Measurements from ENCODE around the gene ARG2.

ARG2 gene

DNA sequence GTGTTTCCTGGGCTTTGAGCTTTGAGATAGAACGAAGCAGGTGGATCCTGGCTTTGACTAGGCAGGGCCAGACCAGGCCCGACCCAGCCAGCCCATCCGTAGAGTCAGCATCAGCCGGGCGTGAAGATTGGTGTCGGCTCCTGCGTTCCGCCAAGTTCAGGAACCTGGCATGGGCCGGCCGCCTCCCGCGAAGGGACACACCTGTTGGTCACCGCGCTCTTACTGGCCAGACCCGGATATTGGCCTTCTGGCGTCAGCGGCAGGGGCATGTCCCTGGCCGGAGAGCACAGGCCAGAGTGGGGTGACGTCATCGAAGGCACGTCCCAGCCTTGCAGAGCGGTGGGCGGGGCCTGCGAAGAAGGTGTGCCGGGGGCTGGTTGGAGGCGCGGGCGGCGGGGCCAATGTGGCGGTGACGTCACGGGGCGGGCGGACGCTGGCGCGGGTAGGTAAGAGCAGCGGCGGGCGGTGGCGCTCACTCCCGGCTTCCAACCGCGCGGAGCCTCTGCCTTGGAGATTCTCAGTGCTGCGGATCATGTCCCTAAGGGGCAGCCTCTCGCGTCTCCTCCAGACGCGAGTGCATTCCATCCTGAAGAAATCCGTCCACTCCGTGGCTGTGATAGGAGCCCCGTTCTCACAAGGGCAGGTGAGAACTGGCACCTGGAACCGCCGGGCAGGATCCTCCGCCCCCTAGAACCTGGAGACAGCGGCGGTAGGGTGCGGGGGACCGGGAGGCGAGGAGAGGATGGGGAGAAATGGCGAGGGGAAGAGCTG lies at the start of gene ARG2:
ARG2 (plus strand) TSS at position 475 of the 771 bp plus-strand sequence; CDS start at position 533, 58 bp downstream.
- peak; percentile 94 for DNase-seq (ENCODE audit: low read depth)

GRCh38 chr14:67570453-67570852 lies 49.3 kb upstream of the ARG2 start:
- no peak for DNase-seq (ENCODE audit: low read depth)

- peak; percentile 55 for DNase-seq (ENCODE audit: low read depth)
These were observed 48.3 kb upstream of the ARG2 start for GRCh38 chr14:67571275-67571990.

DNA sequence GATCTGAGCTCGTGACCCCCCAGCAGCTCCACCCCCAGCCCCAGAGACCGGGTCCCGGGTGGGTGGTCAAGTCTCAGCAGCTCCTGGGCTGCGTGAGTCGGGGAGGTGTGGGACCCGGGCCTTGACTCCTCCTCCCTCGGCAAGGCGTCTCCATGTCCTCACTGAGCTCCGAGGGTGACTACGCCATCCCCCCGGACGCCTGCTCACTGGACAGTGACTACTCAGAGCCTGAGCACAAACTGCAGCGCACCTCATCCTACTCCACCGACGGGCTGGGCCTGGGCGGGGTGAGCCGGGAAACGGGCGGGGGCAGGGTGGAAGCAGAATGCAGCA lies 47.8 kb upstream of the ARG2 start:
- no peak for DNase-seq (ENCODE audit: low read depth)

GRCh38 chr14:67572608-67573007 lies 47.1 kb upstream of the ARG2 start:
- no peak for DNase-seq (ENCODE audit: low read depth)

- DNase-seq (ENCODE audit: low read depth): no peak
These were observed 46.3 kb upstream of the ARG2 start for GRCh38 chr14:67573228-67574010.

DNA sequence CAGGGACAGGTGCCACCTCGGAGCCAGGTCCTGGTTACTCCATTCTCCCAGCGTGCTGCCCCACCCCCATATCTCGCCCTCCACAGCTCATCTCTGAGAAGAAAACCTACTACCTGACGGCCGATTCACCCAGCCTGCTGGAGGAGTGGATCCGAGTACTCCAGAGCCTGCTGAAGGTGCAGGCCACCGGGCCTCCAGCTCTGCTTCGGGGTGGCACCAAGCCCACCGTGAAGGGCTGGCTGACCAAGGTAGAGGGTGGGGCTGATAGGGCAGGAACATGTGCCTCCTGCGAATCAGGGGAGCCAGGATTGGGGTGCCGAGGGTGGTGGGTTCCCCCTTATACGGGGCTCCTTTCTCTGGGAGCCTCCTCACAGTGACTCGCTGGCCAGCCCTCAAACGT lies 45.6 kb upstream of the ARG2 start:
- no peak for DNase-seq (ENCODE audit: low read depth)

DNA sequence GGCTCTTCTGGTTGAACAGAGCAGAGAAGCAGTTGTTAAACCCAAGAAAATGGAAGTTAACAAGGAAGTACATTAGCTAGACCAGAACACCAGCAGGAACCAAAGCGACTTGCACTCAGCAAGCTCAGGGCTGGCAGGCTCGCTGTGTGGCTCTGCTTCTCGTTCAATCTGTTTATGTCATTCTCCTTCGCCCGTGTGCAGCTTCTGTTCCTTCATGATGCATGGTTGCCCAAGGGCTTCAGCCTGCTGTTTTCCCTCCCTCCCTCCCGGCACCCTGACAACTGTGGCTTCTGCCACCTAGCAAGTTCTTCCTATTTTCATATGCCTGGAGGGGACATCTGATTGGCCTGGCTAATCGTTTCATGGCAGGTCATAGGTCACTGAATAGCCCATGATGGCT lies 44.9 kb upstream of the ARG2 start:
- no peak for DNase-seq (ENCODE audit: low read depth)

- DNase-seq (ENCODE audit: low read depth): no peak
These were observed 44.0 kb upstream of the ARG2 start for GRCh38 chr14:67575684-67576083.

GRCh38 chr14:67576216-67576955 lies 43.3 kb upstream of the ARG2 start:
- no peak for DNase-seq (ENCODE audit: low read depth)

DNA sequence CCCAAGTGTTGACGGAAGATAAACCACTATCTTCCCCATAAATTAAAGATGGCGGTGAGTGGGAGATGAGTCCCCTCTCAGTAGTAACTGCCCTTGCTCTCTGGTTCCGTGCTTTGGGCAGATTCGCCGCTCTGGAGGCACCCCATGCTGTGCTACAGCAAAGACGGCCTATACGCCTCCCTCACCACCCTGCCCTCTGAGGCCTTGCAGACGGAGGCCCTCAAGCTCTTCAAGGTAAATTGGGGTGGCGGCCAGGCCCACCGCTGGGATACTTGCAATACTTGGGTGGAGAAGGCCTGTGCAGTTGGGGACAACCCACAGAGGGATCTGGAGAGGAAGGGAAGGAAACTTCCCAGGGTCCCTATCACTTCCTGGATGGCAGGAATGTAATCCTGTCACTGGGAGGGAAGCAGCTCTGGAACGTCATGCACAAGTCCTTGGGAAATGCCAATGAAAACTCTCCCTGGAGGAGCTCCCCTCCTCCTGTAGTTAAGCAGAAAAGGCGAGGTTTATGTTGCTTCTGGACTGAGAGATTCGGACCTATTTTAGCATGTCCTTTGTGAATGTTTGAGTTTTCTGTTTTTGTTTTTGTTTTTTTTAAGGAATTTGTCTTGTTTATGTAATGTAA lies 42.4 kb upstream of the ARG2 start:
- no peak for DNase-seq (ENCODE audit: low read depth)

GRCh38 chr14:67577909-67578749 lies 41.6 kb upstream of the ARG2 start:
- DNase-seq (ENCODE audit: low read depth): no peak

DNA sequence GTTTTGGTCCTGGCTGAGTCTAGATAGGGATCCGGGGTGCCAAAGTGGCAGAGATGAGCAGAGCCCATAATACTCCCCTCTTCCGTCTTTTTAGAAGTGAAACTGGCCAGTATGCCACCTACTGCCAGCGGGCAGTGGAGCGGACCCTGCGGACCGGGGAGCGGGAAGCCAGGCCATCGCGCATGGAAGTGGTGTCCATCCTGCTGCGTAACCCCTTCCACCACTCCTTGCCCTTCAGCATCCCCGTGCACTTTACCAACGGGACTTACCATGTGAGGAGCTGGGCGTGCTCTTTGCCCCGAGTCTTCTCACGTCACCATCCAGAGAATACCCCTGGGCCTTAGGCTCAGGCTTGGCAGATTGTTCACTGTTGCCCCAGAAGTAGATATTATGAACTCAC lies 40.7 kb upstream of the ARG2 start:
- no peak for DNase-seq (ENCODE audit: low read depth)

- no peak for DNase-seq (ENCODE audit: low read depth)
These were observed 40.1 kb upstream of the ARG2 start for GRCh38 chr14:67579636-67580035.

DNA sequence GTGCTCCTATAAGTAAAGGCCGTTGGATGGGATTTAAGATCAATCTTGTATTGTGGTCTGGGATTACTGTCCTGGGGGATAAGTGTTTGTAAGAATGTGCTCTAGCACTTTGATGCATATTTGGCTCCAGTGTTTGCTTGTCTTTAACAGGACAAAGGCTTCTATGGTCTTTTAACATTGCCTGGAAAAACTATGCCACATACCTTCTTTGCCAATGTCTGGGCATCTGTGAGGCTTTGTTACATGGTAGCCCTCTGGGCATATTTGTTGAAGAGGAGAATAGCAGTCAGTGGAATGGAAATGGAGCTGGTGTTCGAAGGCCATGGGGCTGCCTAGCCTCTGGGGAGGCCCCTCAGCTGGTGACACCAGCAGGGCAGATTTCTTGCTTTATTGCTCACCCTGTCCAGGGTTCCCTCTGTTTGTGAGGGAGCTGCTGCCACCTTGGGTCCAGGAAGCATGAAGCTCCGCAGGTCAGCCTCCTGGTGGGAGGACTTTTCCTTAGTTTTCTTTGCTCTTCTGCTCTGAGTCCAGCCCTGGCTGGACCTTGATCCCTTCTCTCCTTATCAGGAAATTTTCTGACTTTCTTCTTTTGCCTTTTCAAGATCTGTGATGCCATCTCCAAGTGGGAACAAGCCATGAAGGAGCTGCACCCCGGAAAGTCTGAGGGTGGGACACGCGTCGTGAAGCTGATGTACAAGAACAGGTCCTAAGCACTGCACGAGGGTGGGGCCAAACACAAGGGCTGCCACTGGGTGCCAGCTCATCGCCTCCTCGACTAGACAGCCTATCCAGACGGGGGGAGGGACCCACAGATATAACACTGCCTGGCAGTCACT lies 39.2 kb upstream of the ARG2 start:
- no peak for DNase-seq (ENCODE audit: low read depth)

DNA sequence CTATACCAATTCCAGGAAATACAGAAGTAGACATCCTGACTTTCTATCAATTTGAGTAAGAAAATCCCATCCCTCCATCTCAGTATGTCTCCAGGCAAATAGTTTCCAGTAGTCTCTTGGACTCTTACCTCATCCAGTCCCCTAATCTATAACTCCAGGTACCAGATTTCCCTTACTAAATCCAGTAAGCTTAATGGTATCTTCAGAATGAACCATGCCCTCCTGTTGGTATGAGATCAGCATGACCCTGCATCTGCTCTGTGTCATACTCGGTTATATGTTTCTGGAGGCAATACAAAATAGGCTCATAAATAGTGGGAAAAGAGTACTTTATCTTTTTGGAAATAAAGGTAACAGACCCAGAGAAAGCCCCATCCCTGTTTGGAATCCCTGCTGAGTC lies 38.1 kb upstream of the ARG2 start:
- no peak for DNase-seq (ENCODE audit: low read depth)

- DNase-seq (ENCODE audit: low read depth): no peak
These were observed 37.7 kb upstream of the ARG2 start for GRCh38 chr14:67582061-67582460.

GRCh38 chr14:67583711-67584644 lies 35.7 kb upstream of the ARG2 start:
- DNase-seq (ENCODE audit: low read depth): peak; percentile 19

DNA sequence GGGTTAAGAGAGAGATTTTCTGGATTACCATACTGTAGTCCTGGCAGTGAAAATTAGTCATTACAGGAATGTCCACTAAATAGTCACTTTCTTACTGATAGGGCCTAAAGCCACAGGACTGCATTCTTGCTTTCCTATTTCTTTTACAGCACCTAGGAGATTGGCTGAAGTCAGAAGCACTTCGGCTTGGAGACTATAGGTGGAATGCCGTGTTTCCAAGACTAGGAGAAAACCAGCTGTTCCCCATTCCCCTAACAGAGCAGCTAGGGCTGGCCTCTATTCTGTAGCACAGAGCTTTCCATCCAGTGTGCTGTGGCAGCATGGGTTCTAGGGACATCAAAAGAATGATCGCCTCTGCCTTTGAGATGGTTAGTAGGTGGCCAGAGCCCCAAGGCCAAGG lies 34.7 kb upstream of the ARG2 start:
- DNase-seq (ENCODE audit: low read depth): no peak
